ENCODE results near the gene MICA. TPM values are rescaled to one million over a fixed set of nuclear protein-coding genes. Genes with fewer than 3 reads are reported as not detected.

The MICA gene
- total and polyA plus RNA-seq, 9 of the 15 experiments (the other 6 are each of a cell fraction or from before 2014, with no cell fraction given): 11.8 to 24.6 (median 16.7) TPM

DNA sequence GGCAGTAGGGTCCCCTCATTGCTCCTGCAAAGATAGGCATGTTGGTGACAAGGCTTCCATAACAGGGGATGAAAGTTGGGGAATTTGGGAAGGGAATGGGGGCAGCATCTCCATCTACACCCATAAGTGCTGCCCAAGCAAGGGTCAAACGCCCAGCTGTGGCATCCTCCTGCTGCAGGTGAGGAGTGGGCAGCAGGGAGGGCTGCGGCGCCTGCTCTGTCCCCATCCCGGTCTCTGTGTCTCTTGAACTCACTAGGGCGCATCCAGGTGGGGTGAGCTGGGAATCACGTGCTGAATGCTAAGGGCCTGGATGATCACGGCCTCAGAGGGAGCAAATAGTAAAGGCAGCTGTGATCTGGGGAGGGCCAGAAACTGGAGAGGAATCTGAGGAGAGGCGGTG is 9.1 kb downstream of the MICA start:
- Histone ChIP-seq H3K9me1 (ENCODE audit: control insufficient read depth, insufficient read depth, low read length) (no peaks in the 10 kb centered on the region), H3K4me1 (replicated peaks in 1 of 2; ENCODE audit: control insufficient read depth in 2 of 2, insufficient read depth in 2 of 2, low read length in 2 of 2) (no peaks in the 10 kb centered on the region; a peak in 1 of 5 replicates), H3K9me3 (replicated peaks; ENCODE audit: control insufficient read depth, insufficient read depth, low read depth, low read length) (no peaks in the 10 kb centered on the region), H4K20me1 (replicated peaks; ENCODE audit: control insufficient read depth, insufficient read depth, low read length) (no peaks in the 10 kb centered on the region), H3K27me3 (ENCODE audit: control insufficient read depth in 2 of 2, insufficient read depth in 2 of 2, low read length in 2 of 2) (no peaks in the 10 kb centered on the region), H3K79me2 (ENCODE audit: control insufficient read depth, insufficient read depth, low read length) (peaks cover 21% of the 10 kb centered on the region), H2AFZ (ENCODE audit: low read depth, low read length) (no peak overlapping the region), H3K27ac (ENCODE audit: extremely low read depth, low read depth, low read length) (no peak overlapping the region), H3K4me2 (ENCODE audit: insufficient read depth, low read length) (no peak overlapping the region), H3K36me3 (ENCODE audit: control insufficient read depth, insufficient read depth, low read length) (peaks cover 53% of the 10 kb centered on the region; the same call in 2 of the 3 replicates), H3K9ac (ENCODE audit: insufficient read depth in 1 of 2, low read depth in 2 of 2, low read length in 2 of 2) (0 out of 4 replicates have a peak overlapping the region, but pooled peaks of 1 of the 2 experiments have one; percentile 26), H3K4me3 (no peak overlapping the region)
- ATAC-seq (no peak), FAIRE-seq (no peak), DNase-seq (ENCODE audit: extremely low read depth in 1 of 4, low spot score in 3 of 4) (no peak)
- no peak for TF ChIP-seq NR2F6 (CRISPR knock-in tag; IDR thresholded peaks at IDR 0.05)
- no peak for TF ChIP-seq ZBED1 (IDR thresholded peaks at IDR 0.05)
- TF ChIP-seq ZBTB43 (CRISPR knock-in tag; IDR thresholded peaks at IDR 0.05): no peak
- TF ChIP-seq NONO (IDR thresholded peaks at IDR 0.05; ENCODE audit: low read depth in 2 of 2, low read length in 1 of 2): no peak
- no peak for TF ChIP-seq ADNP (tag; IDR thresholded peaks at IDR 0.05)
- no peak for TF ChIP-seq SMC3 (conservative IDR thresholded peaks at IDR 0.05; ENCODE audit: insufficient read depth, low read depth, low read length)
- TF ChIP-seq SP1 (CRISPR knock-in tag; IDR thresholded peaks at IDR 0.05): no peak
- TF ChIP-seq FOXJ2 (tag; IDR thresholded peaks at IDR 0.05): no peak
- TF ChIP-seq, protein P1, sequence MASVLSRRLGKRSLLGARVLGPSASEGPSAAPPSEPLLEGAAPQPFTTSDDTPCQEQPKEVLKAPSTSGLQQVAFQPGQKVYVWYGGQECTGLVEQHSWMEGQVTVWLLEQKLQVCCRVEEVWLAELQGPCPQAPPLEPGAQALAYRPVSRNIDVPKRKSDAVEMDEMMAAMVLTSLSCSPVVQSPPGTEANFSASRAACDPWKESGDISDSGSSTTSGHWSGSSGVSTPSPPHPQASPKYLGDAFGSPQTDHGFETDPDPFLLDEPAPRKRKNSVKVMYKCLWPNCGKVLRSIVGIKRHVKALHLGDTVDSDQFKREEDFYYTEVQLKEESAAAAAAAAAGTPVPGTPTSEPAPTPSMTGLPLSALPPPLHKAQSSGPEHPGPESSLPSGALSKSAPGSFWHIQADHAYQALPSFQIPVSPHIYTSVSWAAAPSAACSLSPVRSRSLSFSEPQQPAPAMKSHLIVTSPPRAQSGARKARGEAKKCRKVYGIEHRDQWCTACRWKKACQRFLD (CRISPR knock-in tag; IDR thresholded peaks at IDR 0.05): no peak
- TF ChIP-seq, protein P2, sequence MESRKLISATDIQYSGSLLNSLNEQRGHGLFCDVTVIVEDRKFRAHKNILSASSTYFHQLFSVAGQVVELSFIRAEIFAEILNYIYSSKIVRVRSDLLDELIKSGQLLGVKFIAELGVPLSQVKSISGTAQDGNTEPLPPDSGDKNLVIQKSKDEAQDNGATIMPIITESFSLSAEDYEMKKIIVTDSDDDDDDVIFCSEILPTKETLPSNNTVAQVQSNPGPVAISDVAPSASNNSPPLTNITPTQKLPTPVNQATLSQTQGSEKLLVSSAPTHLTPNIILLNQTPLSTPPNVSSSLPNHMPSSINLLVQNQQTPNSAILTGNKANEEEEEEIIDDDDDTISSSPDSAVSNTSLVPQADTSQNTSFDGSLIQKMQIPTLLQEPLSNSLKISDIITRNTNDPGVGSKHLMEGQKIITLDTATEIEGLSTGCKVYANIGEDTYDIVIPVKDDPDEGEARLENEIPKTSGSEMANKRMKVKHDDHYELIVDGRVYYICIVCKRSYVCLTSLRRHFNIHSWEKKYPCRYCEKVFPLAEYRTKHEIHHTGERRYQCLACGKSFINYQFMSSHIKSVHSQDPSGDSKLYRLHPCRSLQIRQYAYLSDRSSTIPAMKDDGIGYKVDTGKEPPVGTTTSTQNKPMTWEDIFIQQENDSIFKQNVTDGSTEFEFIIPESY (CRISPR knock-in tag; IDR thresholded peaks at IDR 0.05): no peak
- TF ChIP-seq, protein P3, sequence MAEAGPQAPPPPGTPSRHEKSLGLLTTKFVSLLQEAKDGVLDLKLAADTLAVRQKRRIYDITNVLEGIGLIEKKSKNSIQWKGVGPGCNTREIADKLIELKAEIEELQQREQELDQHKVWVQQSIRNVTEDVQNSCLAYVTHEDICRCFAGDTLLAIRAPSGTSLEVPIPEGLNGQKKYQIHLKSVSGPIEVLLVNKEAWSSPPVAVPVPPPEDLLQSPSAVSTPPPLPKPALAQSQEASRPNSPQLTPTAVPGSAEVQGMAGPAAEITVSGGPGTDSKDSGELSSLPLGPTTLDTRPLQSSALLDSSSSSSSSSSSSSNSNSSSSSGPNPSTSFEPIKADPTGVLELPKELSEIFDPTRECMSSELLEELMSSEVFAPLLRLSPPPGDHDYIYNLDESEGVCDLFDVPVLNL (CRISPR knock-in tag; IDR thresholded peaks at IDR 0.05; ENCODE audit: low read depth): no peak
- no peak for TF ChIP-seq HMGN3 (IDR thresholded peaks at IDR 0.05; ENCODE audit: borderline replicate concordance, extremely low read depth, insufficient read length, low read depth, low read length)
- no peak for TF ChIP-seq KAT2B (IDR thresholded peaks at IDR 0.05; ENCODE audit: low read depth, low read length)
- TF ChIP-seq TAF7 (tag; IDR thresholded peaks at IDR 0.05): no peak
- TF ChIP-seq DIDO1 (tag; IDR thresholded peaks at IDR 0.05; ENCODE audit: low read depth): no peak
- TF ChIP-seq NCOA6 (IDR thresholded peaks at IDR 0.05): no peak
- TF ChIP-seq SRSF7 (optimal IDR thresholded peaks at IDR 0.05; ENCODE audit: low read depth, low read length): no peak
- 84% methylated on average over 8 of the region's 8 CpGs for WGBS (ENCODE audit: insufficient coverage, low coverage, missing lambda C conversion rate)
- no TSS peak for BruUV-seq (replicated peaks)
- ChIA-PET CTCF (ENCODE audit: low intra/inter-chr PET ratio) (no interaction called here), POLR2A (interaction anchor here (0.5 to 1.2 kb wide), 3 partner anchors 11 to 317 kb away, joined by 3 to 4 read pairs (median 3); partner anchors contain the start of gene DDAH2)
- intact Hi-C loops (cut with micrococcal nuclease) (no loop called here), in situ Hi-C loops (cut with MboI) (no loop called here)
